Neural progenitor cell (in vitro differentiated cells): Measurements from ENCODE around the gene FBXL13. TPM values are rescaled to one million over a fixed set of nuclear protein-coding genes. Genes with fewer than 3 reads are reported as not detected.

Experiments used
- DNase-seq: peaks from one replicate; pipeline ENCODE4 v3.0.0-alpha.2; 2016; ENCODE audit warnings: low spot score
- H2AFZ ChIP-seq: fragments of 200-600 bp; sonication (generic); replicated peaks from 2 replicates; pipeline ENCODE4 v1.6.1; 2016; ENCODE audit warnings: antibody characterized with exemption
- H3F3A ChIP-seq: fragments of 200-600 bp; sonication (generic); 2 replicates; pipeline ENCODE4 v1.6.1; 2016; ENCODE audit warnings: antibody characterized with exemption, low read depth
- H3K27ac ChIP-seq: fragments of 200-600 bp; sonication (generic); 2 replicates; pipeline ENCODE4 v1.5.1; 2016; ENCODE audit warnings: mild to moderate bottlenecking
- H3K27me3 ChIP-seq: fragments of 200-600 bp; sonication (generic); 2 replicates; pipeline ENCODE4 v1.6.1; 2016; ENCODE audit warnings: mild to moderate bottlenecking, moderate library complexity
- H3K36me3 ChIP-seq: fragments of 200-600 bp; sonication (generic); 2 replicates; pipeline ENCODE4 v1.5.1; 2016
- H3K4me1 ChIP-seq: fragments of 200-600 bp; sonication (generic); 2 replicates; pipeline ENCODE4 v1.6.1; 2016; ENCODE audit warnings: mixed run types
- H3K4me2 ChIP-seq: fragments of 200-600 bp; sonication (generic); 2 replicates; pipeline ENCODE4 v1.6.1; 2016
- H3K4me3 ChIP-seq: fragments of 200-600 bp; sonication (generic); 2 replicates; pipeline ENCODE4 v1.5.1; 2016
- H3K79me2 ChIP-seq: fragments of 200-600 bp; sonication (generic); 2 replicates; pipeline ENCODE4 v1.6.1; 2016; ENCODE audit warnings: low read depth
- H3K9ac ChIP-seq: fragments of 200-600 bp; sonication (generic); 2 replicates; pipeline ENCODE4 v1.6.1; 2016
- H3K9me3 ChIP-seq: fragments of 200-600 bp; sonication (generic); 2 replicates; pipeline ENCODE4 v1.5.1; 2016; ENCODE audit warnings: low read depth
- H4K20me1 ChIP-seq: fragments of 200-600 bp; sonication (generic); 2 replicates; pipeline ENCODE4 v1.6.1; 2016; ENCODE audit warnings: low read depth
- H3K27ac Mint-ChIP-seq: 3 replicates; pipeline ENCODE4 v1.8.0; 2021; ENCODE audit warnings: mixed read lengths
- H3K27me3 Mint-ChIP-seq: 2 replicates; pipeline ENCODE4 v1.8.0; 2022; ENCODE audit warnings: low read depth, mild to moderate bottlenecking, inconsistent platforms, moderate library complexity, mixed read lengths; ENCODE audit not compliant: insufficient read depth
- H3K36me3 Mint-ChIP-seq: 3 replicates; pipeline ENCODE4 v1.8.0; 2021; ENCODE audit warnings: mixed read lengths
- H3K4me1 Mint-ChIP-seq: 3 replicates; pipeline ENCODE4 v1.8.0; 2021; ENCODE audit warnings: mixed read lengths
- H3K4me3 Mint-ChIP-seq: 3 replicates; pipeline ENCODE4 v1.8.0; 2021; ENCODE audit warnings: mild to moderate bottlenecking, moderate library complexity, mixed read lengths
- H3K9me3 Mint-ChIP-seq: 3 replicates; pipeline ENCODE4 v1.8.0; 2020; ENCODE audit warnings: mixed read lengths
- EZH2 ChIP-seq: fragments of 200-600 bp; sonication (generic); IDR thresholded peaks from 2 replicates; pipeline ENCODE4 v1.6.1; 2017; ENCODE audit warnings: antibody characterized with exemption, mild to moderate bottlenecking, moderate library complexity
- EZH2phosphoT487 ChIP-seq: fragments of 200-600 bp; sonication (generic); IDR thresholded peaks from 2 replicates; pipeline ENCODE4 v1.6.1; 2017; ENCODE audit warnings: antibody characterized with exemption
- total RNA-seq: library from RNA; depleted of rRNA; stranded (reverse); fragments of >200 nt; gene quantifications from 2 replicates; pipeline ENCODE4 v1.2.3, GENCODE V29; 2015; ENCODE audit warnings: low replicate concordance
- TF ChIP-seq, protein P1 (sequence below): fragments of 200-600 bp; sonication (generic); IDR thresholded peaks from 2 replicates; pipeline ENCODE4 v1.5.1; 2017; ENCODE audit warnings: antibody characterized with exemption, mild to moderate bottlenecking

FBXL13 gene
- total RNA-seq, 1 donor from 2014 or later = 8.2 TPM

- Histone ChIP-seq H3K79me2 (no peaks in the 10 kb centered on the region), H3K4me2 (no peak overlapping the region), H3K27ac (no peak overlapping the region), H2AFZ (no peak overlapping the region), H3K4me3 (no peak overlapping the region), H3F3A (no peaks in the 10 kb centered on the region), H4K20me1 (no peaks in the 10 kb centered on the region), H3K36me3 (no peaks in the 10 kb centered on the region), H3K9ac (no peak overlapping the region), H3K27me3 (no peaks in the 10 kb centered on the region), H3K4me1 (no peaks in the 10 kb centered on the region), H3K9me3 (no peaks in the 10 kb centered on the region)
- H3K36me3 Mint-ChIP-seq = no peaks in the 10 kb centered on the region
- no peak for DNase-seq
- no peaks in the 10 kb centered on the region for H3K27me3 Mint-ChIP-seq
- no peak overlapping the region for H3K27ac Mint-ChIP-seq
- H3K4me1 Mint-ChIP-seq = no peaks in the 10 kb centered on the region
- TF ChIP-seq EZH2 = no peak
- TF ChIP-seq EZH2phosphoT487 = no peak
- TF ChIP-seq, protein P1, sequence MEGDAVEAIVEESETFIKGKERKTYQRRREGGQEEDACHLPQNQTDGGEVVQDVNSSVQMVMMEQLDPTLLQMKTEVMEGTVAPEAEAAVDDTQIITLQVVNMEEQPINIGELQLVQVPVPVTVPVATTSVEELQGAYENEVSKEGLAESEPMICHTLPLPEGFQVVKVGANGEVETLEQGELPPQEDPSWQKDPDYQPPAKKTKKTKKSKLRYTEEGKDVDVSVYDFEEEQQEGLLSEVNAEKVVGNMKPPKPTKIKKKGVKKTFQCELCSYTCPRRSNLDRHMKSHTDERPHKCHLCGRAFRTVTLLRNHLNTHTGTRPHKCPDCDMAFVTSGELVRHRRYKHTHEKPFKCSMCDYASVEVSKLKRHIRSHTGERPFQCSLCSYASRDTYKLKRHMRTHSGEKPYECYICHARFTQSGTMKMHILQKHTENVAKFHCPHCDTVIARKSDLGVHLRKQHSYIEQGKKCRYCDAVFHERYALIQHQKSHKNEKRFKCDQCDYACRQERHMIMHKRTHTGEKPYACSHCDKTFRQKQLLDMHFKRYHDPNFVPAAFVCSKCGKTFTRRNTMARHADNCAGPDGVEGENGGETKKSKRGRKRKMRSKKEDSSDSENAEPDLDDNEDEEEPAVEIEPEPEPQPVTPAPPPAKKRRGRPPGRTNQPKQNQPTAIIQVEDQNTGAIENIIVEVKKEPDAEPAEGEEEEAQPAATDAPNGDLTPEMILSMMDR = no peak
- no peaks in the 10 kb centered on the region for H3K9me3 Mint-ChIP-seq
- no peak overlapping the region for H3K4me3 Mint-ChIP-seq
Measured at GRCh38 chr7:102891693-102892261, 182.8 kb downstream of the FBXL13 start.

- Mint-ChIP-seq H3K9me3 (no peaks in the 10 kb centered on the region), H3K36me3 (no peaks in the 10 kb centered on the region), H3K4me3 (no peak overlapping the region), H3K27ac (no peak overlapping the region), H3K27me3 (no peaks in the 10 kb centered on the region), H3K4me1 (no peaks in the 10 kb centered on the region)
- no peak overlapping the region for H3K9ac ChIP-seq
- TF ChIP-seq, protein P1 = no peak
- no peak for TF ChIP-seq EZH2
- no peak for TF ChIP-seq EZH2phosphoT487
- H3K9me3 ChIP-seq = no peaks in the 10 kb centered on the region
- H3K27ac ChIP-seq = no peak overlapping the region
- DNase-seq = no peak
- no peaks in the 10 kb centered on the region for H4K20me1 ChIP-seq
- H3K4me2 ChIP-seq = no peak overlapping the region
- H3K27me3 ChIP-seq = no peaks in the 10 kb centered on the region
- H2AFZ ChIP-seq = no peak overlapping the region
- no peaks in the 10 kb centered on the region for H3K4me1 ChIP-seq
- H3F3A ChIP-seq = no peaks in the 10 kb centered on the region
- H3K79me2 ChIP-seq = no peaks in the 10 kb centered on the region
- H3K4me3 ChIP-seq = no peak overlapping the region
- no peaks in the 10 kb centered on the region for H3K36me3 ChIP-seq
Measured at GRCh38 chr7:102890971-102891692, 183.5 kb downstream of the FBXL13 start.

- Mint-ChIP-seq H3K4me1 (no peaks in the 10 kb centered on the region), H3K9me3 (no peaks in the 10 kb centered on the region), H3K27ac (no peak overlapping the region), H3K36me3 (no peaks in the 10 kb centered on the region), H3K27me3 (no peaks in the 10 kb centered on the region), H3K4me3 (no peak overlapping the region)
- Histone ChIP-seq H3K9ac (no peak overlapping the region), H4K20me1 (no peaks in the 10 kb centered on the region), H3K27me3 (no peaks in the 10 kb centered on the region), H2AFZ (no peak overlapping the region), H3K79me2 (no peaks in the 10 kb centered on the region), H3K27ac (no peak overlapping the region), H3K4me3 (no peak overlapping the region), H3K9me3 (no peaks in the 10 kb centered on the region), H3K36me3 (no peaks in the 10 kb centered on the region), H3K4me1 (no peaks in the 10 kb centered on the region), H3K4me2 (no peak overlapping the region), H3F3A (no peaks in the 10 kb centered on the region)
- DNase-seq = no peak
- TF ChIP-seq, protein P1 = no peak
- TF ChIP-seq EZH2phosphoT487 = no peak
- no peak for TF ChIP-seq EZH2
Measured at GRCh38 chr7:102890292-102890970, 184.2 kb downstream of the FBXL13 start.
